Daoy (cell line): ENCODE data around the gene NCEH1. TPM values are rescaled to one million over a fixed set of nuclear protein-coding genes. Genes with fewer than 3 reads are reported as not detected.
"Not testable (repeated sequence)": the region's sequence is repeated elsewhere in the genome, so short reads cannot be mapped to it uniquely, and the experiment has no call there.

ENCODE experiments used
- DNase-seq: peaks from one replicate; pipeline ENCODE4 v3.0.0-alpha.2; 2015; ENCODE audit warnings: low read depth
- total RNA-seq: library from RNA; depleted of rRNA; stranded (reverse); fragments of >200 nt; shearing (Covaris generic); gene quantifications from 2 replicates; pipeline ENCODE4 v1.2.3, GENCODE V29; 2014

NCEH1 gene
- total RNA-seq, 1 experiment from 2014 or later: 10.7 TPM

GRCh38 chr3:172707967-172708366, 2.9 kb downstream of the NCEH1 start:
- no peak for DNase-seq

- no peak for DNase-seq
Measured at GRCh38 chr3:172707030-172707429, 3.8 kb downstream of the NCEH1 start.

GRCh38 chr3:172705170-172705569, 5.7 kb downstream of the NCEH1 start:
- no peak for DNase-seq

- no peak for DNase-seq
Measured at GRCh38 chr3:172704001-172704400, 6.9 kb downstream of the NCEH1 start.

- not testable (repeated sequence) for DNase-seq
Measured at GRCh38 chr3:172702731-172703130, 8.1 kb downstream of the NCEH1 start.

- no peak for DNase-seq
Measured at GRCh38 chr3:172702256-172702655, 8.6 kb downstream of the NCEH1 start.

- DNase-seq: no peak
Measured at GRCh38 chr3:172701751-172702150, 9.1 kb downstream of the NCEH1 start.

- DNase-seq: no peak
Measured at GRCh38 chr3:172700936-172701455, 9.9 kb downstream of the NCEH1 start.

- DNase-seq: no peak
Measured at GRCh38 chr3:172700256-172700655, 10.6 kb downstream of the NCEH1 start.

- DNase-seq: no peak
Measured at GRCh38 chr3:172699031-172699430, 11.8 kb downstream of the NCEH1 start.

GRCh38 chr3:172698631-172699030, 12.2 kb downstream of the NCEH1 start:
- no peak for DNase-seq

GRCh38 chr3:172697558-172697957, 13.3 kb downstream of the NCEH1 start:
- DNase-seq: no peak

GRCh38 chr3:172696357-172696756, 14.5 kb downstream of the NCEH1 start:
- DNase-seq: no peak

- no peak for DNase-seq
Measured at GRCh38 chr3:172694573-172695246, 16.2 kb downstream of the NCEH1 start.

GRCh38 chr3:172692751-172693338, 18.0 kb downstream of the NCEH1 start:
- no peak for DNase-seq

- no peak for DNase-seq
Measured at GRCh38 chr3:172690936-172691335, 19.9 kb downstream of the NCEH1 start.

GRCh38 chr3:172688588-172688987, 22.3 kb downstream of the NCEH1 start:
- no peak for DNase-seq

GRCh38 chr3:172687501-172687900, 23.4 kb downstream of the NCEH1 start:
- DNase-seq: no peak

- DNase-seq: no peak
Measured at GRCh38 chr3:172685331-172686214, 25.3 kb downstream of the NCEH1 start.

- no peak for DNase-seq
Measured at GRCh38 chr3:172680684-172681083, 30.2 kb downstream of the NCEH1 start.

GRCh38 chr3:172679599-172679998, 31.3 kb downstream of the NCEH1 start:
- no peak for DNase-seq

- no peak for DNase-seq
Measured at GRCh38 chr3:172678068-172678467, 32.8 kb downstream of the NCEH1 start.
